Stimulated activated CD4-positive, alpha-beta T cell treated with anti-CD3 and anti-CD28 coated beads, TNF-alpha, amount 100 ng/mL, for 1 hour (primary cell): ENCODE data around the gene EGFR.

ENCODE experiments used
- DNase-seq, 3 donors: peaks; one replicate each; pipeline ENCODE4 v3.0.0-alpha.2; 2020; ENCODE audit warnings: low read depth in 3 of 3, low spot score in 1 of 3

EGFR gene

DNA sequence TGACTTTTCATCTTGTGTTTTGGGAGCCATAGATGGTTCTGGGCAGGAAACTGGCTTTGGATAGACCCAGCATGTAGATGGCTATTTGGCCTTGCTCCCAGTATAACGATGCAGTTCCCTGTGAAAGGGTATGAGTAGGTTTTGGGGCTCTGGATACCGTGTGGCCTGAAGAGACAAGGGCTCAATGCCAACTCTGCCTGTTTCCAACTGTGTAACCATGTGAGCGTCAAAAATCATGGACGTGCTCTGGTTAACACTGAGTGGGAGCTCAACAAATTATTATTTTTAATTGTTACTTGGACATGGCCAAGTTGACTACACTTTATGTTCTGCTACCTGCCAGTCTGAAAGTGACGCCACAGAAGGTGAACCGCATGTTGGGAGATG is 41.8 kb downstream of the EGFR start:
- DNase-seq: no peak

DNA sequence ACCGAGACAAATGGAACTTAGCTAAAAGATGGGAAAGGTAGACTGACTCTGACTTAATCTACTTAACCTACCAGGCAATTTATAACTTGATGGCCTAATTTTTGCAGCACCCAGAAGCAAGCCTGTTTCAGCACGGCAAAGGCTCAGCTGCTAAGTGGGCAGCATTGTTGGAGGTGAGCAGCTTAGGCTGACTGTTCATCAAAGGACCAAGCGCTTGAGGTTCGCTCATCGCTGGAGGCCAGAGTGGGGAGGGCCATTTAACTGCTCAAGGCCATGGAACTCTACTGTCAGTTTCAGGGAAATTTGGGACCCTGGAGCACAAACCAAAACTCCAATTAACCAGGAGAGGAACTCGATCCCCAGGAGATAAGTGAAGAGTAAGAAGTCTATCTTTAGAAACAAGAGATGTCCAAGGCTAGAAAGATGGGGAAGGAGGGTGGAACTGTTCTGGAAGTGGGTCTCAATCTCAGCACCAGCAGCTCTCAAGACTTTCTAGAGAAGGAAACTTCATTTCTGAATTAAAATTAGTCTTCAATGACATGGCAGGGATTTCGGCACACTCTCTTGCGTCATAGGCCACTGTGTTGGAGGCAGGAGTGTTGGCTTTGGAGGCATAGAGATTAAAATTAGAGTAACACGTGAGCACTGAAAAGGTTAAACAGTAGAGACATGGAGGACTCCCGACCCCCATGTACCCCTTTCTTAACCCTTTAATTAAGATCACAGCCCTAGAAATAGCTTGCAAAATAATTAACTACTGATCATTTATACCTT is 43.1 kb downstream of the EGFR start:
- DNase-seq: no peak

DNA sequence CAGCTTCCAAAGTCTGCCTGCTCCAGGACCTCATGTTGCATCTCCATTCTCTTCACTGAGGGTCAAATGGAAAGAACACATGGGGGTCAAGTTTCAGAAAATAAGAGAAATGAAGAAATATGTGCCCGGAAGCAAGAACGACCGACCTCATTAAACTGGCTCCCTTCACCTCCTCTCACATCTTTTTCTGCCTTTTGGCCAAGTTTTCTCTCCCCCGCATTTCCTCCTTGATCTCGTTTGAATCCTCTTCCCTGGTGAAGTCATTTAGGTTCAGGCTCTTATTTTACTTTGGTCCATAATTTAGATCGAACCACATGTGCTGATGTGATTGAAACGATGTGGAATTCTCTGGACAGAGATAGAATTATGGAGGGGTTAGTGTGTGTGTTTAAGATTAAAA is 44.2 kb downstream of the EGFR start:
- no peak for DNase-seq

DNA sequence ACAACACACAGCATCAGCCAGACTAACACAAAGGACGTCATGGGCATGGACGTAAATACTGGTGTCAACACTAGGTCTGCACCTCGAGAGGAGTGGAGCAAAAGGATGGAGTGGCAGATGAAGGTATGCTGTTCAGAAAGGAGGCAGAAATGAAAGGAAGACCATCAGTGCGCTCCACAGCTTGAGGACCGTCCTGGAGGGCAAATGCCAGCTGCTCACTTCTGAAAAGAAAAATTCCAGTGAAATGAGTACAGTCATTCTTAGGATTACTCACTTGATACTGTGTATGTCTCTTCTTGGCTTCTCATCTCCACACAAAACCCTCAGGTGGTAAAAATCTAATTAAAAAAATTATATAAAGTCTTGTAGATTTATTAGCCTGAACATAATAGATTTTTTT is 44.8 kb downstream of the EGFR start:
- no peak for DNase-seq

DNA sequence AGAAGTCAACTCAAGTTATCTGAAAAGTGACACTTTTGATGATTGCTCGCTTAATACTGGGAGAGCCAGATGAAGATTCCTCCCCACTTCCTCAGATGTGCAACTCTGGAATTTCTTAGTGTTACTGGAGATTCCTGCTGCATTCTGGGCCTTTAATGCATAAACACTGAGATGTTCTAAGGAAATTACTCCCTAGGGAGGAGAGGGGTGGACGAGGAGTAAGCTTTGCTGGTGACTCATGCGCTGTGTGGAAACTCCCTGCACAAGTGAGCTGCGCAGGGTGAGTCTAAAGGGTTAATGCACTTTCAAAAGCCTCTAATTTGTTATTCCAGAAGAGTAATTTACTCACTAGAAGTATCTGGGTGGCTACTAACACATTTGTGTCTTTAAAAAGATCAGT is 46.3 kb downstream of the EGFR start:
- DNase-seq: no peak

DNA sequence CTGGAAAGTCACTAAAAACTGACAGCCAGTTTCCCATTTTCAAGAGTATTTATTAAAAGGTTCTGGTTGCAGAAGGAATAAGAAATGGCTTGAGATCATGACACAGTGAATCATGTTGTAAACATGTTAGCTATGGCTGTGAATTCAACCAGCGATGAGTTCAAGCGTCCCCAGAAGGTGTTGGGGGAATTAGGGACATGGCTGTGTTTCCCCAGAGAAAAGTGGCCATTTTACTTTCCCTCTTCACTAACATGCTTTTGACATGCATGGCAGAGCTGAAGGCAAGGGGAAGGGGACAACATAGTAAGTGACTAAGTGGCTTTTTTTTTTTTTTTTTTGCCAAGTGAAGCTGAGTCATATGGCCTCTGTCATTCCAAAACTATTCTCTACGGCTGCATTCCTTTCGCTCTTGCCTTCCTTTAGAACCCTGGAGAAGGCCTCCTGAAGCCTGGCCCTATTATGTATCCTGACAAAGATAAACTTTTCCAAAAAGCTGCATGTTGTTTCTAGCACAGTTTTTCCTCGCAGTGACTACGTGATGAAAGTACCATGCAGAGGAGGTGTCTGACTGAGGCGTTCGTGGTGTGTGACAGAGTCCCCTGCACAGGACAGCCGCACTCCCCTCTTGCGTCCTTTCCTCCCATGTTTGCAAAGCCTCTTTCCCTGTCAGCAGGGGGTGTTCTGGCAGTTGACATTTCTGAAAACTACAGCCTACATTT is 46.9 kb downstream of the EGFR start:
- DNase-seq: no peak

DNA sequence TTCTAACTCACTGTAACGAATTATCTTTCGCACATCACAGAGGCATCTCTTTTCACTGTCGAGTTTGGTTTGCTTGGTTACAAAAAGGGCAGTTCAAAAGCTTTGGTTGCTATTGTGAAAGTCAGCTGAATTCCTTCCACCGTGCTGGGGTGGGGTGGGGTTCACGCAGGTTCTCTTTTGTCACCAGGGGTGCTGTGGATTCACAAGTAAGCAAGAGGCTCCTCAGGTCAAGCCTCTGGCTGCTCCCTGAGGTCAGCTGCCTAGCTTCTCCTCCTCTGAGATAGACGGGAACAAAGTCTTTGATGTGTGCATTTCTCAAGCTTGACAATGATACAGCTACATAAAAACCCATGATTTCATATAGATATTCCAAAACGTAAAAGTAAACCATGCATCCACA is 47.7 kb downstream of the EGFR start:
- no peak for DNase-seq

DNA sequence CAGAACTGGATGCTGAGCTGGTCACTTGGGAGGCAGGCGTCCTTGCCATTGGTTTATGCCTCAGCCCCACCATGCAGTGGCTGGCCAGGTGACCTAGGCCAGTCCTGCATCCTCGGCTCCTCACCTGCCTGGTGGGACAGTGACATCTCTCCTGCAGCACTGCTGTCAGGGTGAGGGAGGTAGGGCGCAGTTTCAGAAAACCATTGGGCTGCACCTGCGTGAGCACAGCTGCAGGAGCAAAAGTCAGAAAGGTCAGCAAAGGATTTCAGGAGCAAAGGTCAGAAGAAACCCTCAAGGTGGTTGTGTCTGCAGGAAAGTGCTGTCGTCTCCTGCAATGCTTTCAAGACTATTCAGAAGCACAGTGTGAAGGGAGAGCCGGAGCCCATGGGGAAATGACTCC is 48.1 kb downstream of the EGFR start:
- DNase-seq: no peak

DNA sequence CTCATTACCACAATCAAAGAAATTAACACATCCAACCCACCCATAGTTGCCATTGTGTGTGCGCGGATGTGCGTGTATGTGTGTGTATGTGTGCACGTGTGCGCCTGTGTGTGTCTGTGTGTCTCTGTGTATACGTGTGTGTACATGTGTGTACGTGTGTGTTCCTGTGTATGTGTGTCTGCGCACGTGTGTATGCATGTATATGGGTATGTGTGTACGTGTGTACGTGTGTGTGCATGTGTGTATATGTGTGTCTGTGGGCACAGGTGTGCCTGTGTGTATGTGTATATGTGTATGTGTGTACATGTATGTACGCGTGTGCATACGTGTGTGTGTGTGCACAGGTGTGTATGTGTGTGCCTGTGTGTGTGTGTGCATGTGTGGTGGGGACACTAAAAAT is 48.9 kb downstream of the EGFR start:
- no peak for DNase-seq

DNA sequence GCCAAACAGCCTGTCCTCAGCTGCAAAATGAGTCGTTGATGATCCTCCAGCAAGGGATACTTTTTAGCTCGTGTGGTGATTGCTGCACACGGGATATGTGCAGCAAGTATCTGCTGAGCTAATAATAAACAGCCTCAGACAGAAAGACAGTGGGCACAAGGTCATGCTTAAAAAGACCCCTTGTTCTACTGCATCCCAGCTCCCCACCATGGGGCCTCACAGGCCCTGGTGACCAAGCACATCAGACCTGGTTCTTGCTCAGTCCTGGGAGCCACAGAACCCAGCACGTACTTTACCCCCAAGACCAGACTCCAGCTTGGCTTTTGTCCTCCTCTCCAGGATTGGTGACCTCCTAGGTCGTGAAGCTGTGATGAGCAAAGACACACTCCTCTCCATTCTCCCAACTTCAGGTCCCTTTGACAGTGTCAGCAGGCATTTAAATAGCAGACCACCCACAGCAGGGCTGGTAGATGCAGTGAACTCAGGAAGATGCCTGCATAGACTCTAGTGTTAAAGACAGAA is 50.5 kb downstream of the EGFR start:
- no peak for DNase-seq

DNA sequence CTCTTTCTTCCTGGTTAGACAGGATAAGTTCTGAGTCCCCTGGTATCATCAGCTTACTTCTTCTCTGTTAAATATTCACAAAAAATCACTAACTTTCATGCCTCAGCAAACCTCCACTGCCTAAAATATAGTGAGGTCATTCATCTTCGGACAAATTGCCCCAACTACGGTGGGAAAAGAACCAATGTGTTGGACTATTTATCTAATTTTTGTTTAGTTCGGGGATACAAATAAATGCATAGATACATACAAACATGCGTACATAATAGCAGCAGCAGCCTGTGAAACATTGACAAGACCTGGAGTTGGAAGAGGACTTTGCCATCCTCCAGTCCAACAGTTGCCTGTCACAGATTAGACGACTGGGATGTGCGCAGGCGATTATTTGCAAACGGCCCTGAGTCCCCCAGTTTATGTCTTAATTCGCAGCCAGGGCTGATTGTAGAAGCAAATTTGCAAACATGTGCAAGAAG is 51.5 kb downstream of the EGFR start:
- no peak for DNase-seq

DNA sequence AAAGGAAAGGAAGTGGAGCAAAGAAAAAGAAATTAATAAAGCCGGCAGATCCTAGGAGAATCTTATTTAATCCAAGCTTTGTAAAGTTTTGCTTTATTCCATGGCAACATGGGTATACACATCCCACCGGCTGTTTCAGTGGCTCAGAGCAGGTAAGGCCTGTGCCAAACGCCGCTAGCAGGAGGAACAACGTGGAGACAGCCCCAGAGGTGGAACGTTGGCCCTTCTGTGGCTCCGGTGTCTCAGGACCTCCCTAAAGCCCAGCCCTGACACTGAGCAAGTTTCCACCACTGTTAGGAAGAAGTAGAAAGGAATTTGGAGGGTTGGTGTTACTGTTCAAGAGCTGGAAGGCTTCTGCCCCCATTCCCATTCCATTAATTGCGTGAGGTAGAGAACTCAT is 52.0 kb downstream of the EGFR start:
- no peak for DNase-seq

DNA sequence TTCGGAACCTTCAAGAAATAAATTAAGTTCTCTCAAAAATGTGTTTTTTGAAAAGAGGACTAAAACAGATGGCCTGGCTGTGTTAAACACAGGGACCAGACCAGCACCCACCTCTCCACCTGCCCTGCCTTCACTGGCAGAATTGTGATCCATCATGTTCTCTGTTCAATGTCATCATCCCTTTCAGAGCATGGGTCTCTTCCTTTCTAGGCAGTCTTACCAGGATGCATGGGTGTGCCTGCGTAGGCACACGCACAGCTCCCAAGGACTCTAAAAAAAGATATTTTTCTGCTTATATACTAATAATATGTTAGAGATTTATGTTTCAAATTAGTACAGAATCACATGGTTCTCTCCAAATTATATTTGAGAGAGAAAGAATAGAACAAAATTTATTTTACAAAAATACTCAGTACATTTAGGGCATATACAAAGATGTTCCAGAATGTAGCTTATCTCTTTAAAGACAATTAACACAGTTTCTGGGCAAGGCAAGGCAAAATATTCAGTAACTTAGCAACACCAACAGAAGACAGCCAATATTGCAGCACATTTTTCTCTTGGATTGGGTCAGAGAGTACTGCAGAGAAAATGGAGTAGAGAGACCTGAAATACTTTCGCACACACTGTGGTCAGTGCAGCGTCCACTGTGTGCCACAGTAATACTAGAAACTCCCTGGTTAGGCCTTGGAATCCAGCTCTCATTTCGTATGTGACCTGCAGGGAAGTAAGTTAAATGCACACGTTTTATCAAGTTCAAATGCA is 52.8 kb downstream of the EGFR start:
- DNase-seq: no peak

DNA sequence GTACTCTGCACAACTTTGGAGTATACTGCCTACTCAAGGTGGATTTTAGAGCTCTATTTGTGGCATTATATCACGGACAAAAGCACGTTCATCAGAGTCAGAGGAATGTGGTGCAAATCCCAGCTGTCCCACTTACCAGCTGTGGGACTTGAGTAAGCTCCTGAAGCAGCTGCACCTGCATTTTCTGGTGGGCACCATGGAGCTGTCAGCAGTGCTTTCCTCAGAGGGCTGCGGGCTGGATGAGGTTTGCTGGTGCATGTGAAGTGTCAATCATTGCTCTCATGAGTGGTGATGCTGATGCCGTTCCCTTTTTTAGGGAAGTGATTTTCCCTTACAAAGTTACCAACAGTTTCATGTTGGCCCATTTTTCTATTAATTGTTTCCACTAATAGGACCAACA is 53.4 kb downstream of the EGFR start:
- DNase-seq: no peak

DNA sequence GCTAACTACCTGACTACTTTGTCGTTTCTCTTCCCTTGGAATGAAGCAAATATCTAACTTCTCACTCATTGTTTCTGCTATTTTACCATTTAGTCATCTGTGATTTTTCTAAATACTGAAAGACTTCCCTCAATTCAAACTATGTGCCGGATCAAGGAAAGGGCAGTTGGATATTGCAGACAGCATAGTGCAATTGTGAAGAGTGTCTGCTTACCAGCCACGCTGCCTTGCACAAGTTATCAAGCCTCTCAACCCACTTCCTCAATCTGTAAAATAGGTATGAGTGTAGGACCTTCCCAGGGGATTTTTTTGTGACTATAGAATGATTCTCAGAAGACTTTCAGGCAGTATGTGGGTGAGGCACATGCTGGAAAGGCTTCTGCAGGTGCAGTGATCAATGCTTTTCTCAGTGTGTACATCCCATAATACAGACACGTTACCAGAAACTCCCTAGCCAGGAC is 54.3 kb downstream of the EGFR start:
- DNase-seq: no peak

DNA sequence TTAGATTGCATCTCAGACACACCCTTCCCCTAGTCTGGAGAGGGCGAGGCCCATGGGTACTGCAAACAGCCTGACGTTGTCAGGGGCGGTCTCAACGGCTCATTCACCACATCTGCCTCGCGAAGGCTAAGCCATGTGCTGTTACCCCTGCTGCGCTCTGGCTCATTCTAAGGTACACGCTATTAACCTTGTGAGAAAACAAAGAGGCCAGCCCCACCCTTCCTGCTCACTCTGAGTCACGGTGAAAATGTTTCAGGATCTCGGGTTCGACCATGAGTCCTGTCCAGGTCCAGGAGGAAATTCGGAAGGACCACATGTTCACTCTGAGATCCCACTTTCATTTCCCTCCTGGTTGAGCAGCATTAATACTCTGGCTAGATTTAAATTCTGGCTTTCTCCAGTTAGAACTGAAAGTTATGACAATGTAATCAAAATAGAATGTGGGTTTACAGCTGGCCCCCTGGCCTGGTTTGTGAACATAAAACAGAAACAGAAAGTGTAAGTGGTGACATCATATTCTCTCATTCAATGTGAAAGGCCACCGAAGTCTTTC is 55.2 kb downstream of the EGFR start:
- DNase-seq: no peak

DNA sequence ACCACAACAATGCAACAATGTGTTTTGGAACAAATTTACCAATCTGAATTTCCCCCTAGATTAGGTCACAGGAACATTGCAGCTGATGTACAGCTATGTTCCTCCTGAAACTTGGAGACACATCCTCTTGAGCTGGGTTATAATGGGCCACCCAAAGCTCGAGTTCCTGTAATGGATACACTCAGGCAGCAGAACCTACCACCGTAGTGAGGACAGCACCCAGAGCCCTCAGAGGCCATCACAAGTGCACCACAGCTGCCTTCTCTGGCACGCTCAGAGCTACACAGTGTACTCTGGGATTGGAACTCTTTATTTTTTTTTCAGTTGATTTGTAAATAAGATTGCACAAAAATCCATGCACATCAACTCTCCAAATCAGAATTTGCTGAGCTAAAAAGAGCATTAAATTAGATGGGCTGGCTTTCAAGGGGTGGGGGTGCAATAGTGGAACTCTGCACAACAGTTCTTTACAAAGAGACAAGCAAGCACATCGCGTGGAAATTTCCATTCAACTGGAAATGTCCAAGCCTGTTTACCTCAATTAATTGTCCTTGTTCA is 56.7 kb downstream of the EGFR start:
- DNase-seq: no peak

DNA sequence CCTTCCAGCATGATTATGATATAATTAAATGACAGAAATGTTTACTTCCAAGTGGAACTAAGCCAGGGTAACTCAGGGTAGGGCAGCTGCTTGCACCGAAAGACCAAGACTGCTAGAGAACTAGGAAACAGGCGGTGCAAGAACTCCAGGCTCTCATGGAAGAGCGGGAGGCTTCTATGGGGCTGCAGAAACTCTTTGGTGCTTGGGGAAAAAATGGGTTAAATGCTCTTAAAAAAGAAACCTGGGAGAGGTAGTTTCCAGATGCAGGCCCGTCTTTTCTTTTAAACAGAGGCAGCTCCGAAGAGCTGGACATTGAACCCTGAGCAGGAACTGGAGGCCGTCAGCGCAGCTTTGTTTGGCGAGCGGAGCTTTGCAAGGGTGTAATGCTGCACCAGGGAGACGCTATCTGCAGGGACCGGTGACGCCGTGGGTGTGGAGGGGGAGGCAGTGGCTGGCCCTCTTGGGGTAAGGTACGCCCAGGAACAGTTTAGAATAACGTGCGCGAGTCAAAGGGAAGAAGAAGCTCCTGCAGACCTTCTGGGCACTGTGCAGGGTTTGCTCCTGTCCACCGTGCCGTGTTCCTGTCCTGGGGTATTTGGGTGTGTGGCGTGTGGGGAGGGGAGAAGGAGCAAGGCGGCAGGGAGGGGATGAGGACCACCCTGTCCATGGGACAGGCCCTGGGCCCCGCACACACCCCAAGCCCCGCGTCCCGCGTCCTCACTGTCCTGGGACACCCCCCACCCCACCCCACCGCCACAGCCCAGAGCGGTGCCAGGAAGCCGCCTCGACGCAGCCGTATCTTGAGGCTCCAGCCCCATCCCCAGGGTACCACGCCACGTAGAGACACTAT is 59.0 kb downstream of the EGFR start:
- no peak for DNase-seq

DNA sequence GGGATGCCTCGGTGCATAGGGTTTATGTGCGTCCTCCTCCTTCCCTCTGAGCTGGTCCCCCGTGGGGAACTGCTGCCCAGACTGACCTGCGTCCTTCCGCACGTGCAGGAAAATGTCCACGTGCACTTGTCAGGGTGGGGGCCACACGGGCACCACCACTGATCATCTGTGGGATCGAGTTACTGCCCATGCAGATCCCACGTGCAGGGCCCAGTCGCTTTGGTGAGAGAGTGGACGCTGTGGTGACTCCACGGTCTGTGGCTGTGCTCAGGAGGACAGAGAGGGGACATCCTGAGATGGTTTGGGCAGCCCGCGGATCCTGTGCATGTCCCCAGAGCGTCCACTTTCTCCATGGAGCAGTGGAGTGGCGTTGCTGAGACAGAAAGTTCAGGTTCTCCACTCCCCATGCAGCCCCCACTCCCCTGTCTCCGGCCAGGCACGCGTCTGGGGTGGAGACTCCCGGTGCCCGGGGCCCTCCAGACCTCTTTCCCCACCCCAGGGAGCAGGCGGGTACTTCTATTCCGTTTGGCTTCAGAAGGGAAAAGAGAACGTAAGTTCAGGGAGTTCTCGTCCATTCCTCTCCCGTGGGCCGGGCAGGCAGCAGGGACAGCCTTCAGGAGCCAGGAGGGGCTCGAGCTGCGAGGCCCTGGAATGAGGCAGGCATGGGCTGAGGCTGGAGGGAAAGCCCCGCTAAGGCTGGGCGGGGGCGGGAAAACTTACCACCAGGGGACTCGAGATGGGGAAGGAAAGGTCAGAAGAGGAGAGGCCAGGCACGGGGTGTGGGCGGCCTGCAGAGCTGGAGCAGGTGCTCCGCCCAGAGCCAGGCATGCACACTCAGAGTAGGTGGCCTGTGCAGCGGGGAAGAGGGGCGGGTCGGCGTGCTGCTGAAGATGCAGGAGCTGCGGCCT is 59.9 kb downstream of the EGFR start:
- no peak for DNase-seq
